ENCODE data around the gene NCKAP1.

Gene NCKAP1

DNA sequence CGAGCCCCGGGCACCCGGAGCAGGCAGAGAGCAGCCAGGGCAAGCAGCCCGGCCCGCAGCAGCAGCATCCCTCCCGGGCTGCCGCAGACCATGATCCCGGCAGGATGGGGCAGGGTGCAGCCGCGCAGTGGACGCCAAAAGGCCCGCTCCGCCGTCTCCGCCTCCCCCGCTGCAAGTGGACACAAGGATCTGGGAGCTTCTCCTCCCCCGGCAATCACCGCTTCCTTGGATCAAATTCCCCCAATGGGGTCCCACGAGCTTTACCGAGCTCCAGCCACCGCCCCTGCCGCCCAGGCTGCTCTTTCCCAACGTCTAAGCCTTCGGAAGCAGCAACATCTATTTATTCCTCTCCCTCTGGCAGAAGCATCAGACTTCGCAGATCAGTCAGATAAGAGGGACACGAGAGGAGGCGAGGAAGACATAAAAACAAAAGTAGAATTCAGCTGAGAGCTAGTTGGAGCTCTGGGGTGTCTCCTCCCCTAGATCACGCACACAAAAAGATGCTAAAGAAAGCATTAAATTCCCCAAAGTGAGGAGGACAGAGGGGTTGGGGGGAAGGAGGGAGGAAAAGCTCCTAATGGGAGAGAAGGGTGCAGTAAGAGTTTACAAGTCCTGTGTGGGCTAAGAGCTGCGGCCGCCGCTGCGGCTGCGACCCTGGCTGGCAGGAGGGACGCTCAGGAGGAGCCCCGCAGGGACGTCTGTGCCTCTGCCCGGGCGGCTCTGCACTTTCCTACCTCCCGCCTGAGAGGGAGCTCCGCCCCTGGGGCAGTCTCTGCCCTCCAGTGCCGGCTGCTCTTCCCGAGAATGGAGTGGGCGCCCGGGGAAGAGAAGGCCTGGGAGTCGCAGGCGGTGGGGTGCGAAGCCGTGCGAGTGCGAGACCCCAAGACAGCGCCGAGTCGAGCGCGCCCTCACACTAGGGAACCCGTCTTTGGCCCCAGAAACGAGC, 171.5 kb downstream of the NCKAP1 start, which contains the start of gene FRZB:
Gene FRZB, minus strand, starts transcription at position 177 of the 946 bp plus-strand sequence. Its CDS starts 85 bp downstream, at position 92.
- Histone ChIP-seq H3F3A (ENCODE audit: insufficient read depth, low read length) (no peaks in the 10 kb centered on the region), H3K36me3 (replicated peaks; ENCODE audit: insufficient read depth, low read length) (no peaks in the 10 kb centered on the region), H3K4me1 (ENCODE audit: low read length) (0 out of 2 replicates have a peak, but pooled peaks cover 2% of the 10 kb centered on the region), H3K9me2 (replicated peaks; ENCODE audit: insufficient read depth, low read length) (no peaks in the 10 kb centered on the region), H3K4me2 (ENCODE audit: low read depth, low read length) (peak within 1 kb of the TSS; percentile 64; the same call in 1 of the 2 replicates), H3K27me3 (replicated peaks; ENCODE audit: insufficient read depth, low read length) (no peaks in the 10 kb centered on the region), H3K9me3 (replicated peaks; ENCODE audit: insufficient read depth, low read length) (no peaks in the 10 kb centered on the region), H2AFZ (ENCODE audit: low read length) (peak within 1 kb of the TSS; percentile 64), H3K9ac (ENCODE audit: low read length) (no peak within 1 kb of the TSS; the same call in 1 of the 2 replicates), H4K20me1 (ENCODE audit: insufficient read depth, low read length) (no peaks in the 10 kb centered on the region), H3K79me2 (ENCODE audit: low read length) (no peaks in the 10 kb centered on the region), H3K4me3 (ENCODE audit: low read length) (peak within 1 kb of the TSS; percentile 49), H3K27ac (ENCODE audit: low read length) (no peak within 1 kb of the TSS)
- DNase-seq = no peak
- TF ChIP-seq EZH2phosphoT487 (IDR thresholded peaks at IDR 0.05; ENCODE audit: low read length) (no peak), EZH2 (optimal IDR thresholded peaks at IDR 0.05; ENCODE audit: low read depth, low read length) (no peak)
- TF ChIP-seq, protein P1, sequence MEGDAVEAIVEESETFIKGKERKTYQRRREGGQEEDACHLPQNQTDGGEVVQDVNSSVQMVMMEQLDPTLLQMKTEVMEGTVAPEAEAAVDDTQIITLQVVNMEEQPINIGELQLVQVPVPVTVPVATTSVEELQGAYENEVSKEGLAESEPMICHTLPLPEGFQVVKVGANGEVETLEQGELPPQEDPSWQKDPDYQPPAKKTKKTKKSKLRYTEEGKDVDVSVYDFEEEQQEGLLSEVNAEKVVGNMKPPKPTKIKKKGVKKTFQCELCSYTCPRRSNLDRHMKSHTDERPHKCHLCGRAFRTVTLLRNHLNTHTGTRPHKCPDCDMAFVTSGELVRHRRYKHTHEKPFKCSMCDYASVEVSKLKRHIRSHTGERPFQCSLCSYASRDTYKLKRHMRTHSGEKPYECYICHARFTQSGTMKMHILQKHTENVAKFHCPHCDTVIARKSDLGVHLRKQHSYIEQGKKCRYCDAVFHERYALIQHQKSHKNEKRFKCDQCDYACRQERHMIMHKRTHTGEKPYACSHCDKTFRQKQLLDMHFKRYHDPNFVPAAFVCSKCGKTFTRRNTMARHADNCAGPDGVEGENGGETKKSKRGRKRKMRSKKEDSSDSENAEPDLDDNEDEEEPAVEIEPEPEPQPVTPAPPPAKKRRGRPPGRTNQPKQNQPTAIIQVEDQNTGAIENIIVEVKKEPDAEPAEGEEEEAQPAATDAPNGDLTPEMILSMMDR (IDR thresholded peaks at IDR 0.05; ENCODE audit: low read length) = no peak

DNA sequence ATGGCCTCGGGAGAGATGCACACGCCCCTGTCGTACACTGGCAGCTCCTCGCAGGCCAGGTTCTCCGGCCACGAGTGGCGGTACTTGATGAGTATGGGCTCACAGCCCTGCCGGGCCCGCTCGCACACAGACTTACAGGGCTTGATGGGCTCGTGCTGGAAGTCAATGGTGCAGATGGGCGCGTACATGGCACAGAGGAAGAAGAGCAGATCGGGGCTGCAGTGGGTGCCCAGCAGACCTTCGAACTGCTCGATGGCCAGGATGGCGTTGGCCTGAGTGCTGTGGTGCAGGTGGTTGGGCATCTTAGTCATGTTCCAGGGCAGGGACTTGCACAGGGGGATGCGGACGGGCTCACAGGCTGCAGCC, 172.2 kb downstream of the NCKAP1 start:
- TF ChIP-seq, protein P1 (IDR thresholded peaks at IDR 0.05; ENCODE audit: low read length) = no peak
- TF ChIP-seq EZH2phosphoT487 (IDR thresholded peaks at IDR 0.05; ENCODE audit: low read length) = no peak
- TF ChIP-seq EZH2 (optimal IDR thresholded peaks at IDR 0.05; ENCODE audit: low read depth, low read length) = no peak
- H3K27ac ChIP-seq (ENCODE audit: low read length) = no peak overlapping the region
- H3K79me2 ChIP-seq (ENCODE audit: low read length) = no peaks in the 10 kb centered on the region
- no peaks in the 10 kb centered on the region for H3F3A ChIP-seq (ENCODE audit: insufficient read depth, low read length)
- 0 out of 2 replicates have a peak, but pooled peaks cover 2% of the 10 kb centered on the region for H3K4me1 ChIP-seq (ENCODE audit: low read length)
- no peaks in the 10 kb centered on the region for H3K9me3 ChIP-seq (replicated peaks; ENCODE audit: insufficient read depth, low read length)
- H2AFZ ChIP-seq (ENCODE audit: low read length) = no peak overlapping the region
- H3K36me3 ChIP-seq (replicated peaks; ENCODE audit: insufficient read depth, low read length) = no peaks in the 10 kb centered on the region
- H4K20me1 ChIP-seq (ENCODE audit: insufficient read depth, low read length) = no peaks in the 10 kb centered on the region
- H3K4me3 ChIP-seq (ENCODE audit: low read length) = no peak overlapping the region
- H3K9ac ChIP-seq (ENCODE audit: low read length) = no peak overlapping the region
- H3K27me3 ChIP-seq (replicated peaks; ENCODE audit: insufficient read depth, low read length) = no peaks in the 10 kb centered on the region
- no peak for DNase-seq
- H3K4me2 ChIP-seq (ENCODE audit: low read depth, low read length) = no peak overlapping the region
- H3K9me2 ChIP-seq (replicated peaks; ENCODE audit: insufficient read depth, low read length) = no peaks in the 10 kb centered on the region

DNA sequence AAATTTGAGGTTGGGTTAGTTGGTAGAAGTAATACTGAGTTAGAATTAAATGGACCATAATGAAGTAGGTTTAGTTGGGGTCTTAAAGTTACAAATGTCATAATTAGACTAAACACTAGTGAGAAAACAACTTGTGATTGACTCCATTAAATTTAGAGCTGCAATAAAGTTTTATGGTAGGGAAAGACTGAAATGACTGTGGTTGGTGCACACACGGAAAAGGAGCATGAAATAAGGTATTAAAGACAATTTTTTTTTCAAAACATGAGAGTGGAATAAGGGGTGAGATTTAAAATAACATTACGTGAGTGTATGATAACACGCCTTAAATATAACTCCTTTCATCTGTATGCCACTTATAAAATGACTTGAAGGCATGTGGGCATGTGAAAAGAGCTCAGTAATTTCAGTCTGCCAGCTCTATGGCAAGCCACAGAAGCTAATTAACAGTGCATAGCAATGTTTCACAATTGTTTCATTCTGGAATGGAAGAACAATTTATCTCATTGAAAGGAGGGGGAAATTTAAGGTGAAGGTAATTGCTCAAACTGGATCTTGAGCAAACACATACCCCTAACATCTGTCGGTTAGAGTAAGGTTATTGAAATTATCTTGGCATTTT, 173.2 kb downstream of the NCKAP1 start:
- H3K27ac ChIP-seq (ENCODE audit: low read length) = no peak overlapping the region
- DNase-seq = no peak
- H3K4me1 ChIP-seq (ENCODE audit: low read length) = 0 out of 2 replicates have a peak, but pooled peaks cover 2% of the 10 kb centered on the region
- no peak overlapping the region for H3K4me2 ChIP-seq (ENCODE audit: low read depth, low read length)
- H3K27me3 ChIP-seq (replicated peaks; ENCODE audit: insufficient read depth, low read length) = no peaks in the 10 kb centered on the region
- H2AFZ ChIP-seq (ENCODE audit: low read length) = no peak overlapping the region
- no peak overlapping the region for H3K9ac ChIP-seq (ENCODE audit: low read length)
- no peak overlapping the region for H3K4me3 ChIP-seq (ENCODE audit: low read length)
- H3F3A ChIP-seq (ENCODE audit: insufficient read depth, low read length) = no peaks in the 10 kb centered on the region
- H4K20me1 ChIP-seq (ENCODE audit: insufficient read depth, low read length) = no peaks in the 10 kb centered on the region
- H3K79me2 ChIP-seq (ENCODE audit: low read length) = no peaks in the 10 kb centered on the region
- H3K9me2 ChIP-seq (replicated peaks; ENCODE audit: insufficient read depth, low read length) = no peaks in the 10 kb centered on the region
- TF ChIP-seq EZH2 (optimal IDR thresholded peaks at IDR 0.05; ENCODE audit: low read depth, low read length) (no peak), EZH2phosphoT487 (IDR thresholded peaks at IDR 0.05; ENCODE audit: low read length) (no peak)
- TF ChIP-seq, protein P1 (IDR thresholded peaks at IDR 0.05; ENCODE audit: low read length) = no peak
- H3K9me3 ChIP-seq (replicated peaks; ENCODE audit: insufficient read depth, low read length) = no peaks in the 10 kb centered on the region
- H3K36me3 ChIP-seq (replicated peaks; ENCODE audit: insufficient read depth, low read length) = no peaks in the 10 kb centered on the region

Measured in MM.1S (cell line).